ENCODE data around the gene COL9A1.

COL9A1 gene

DNA sequence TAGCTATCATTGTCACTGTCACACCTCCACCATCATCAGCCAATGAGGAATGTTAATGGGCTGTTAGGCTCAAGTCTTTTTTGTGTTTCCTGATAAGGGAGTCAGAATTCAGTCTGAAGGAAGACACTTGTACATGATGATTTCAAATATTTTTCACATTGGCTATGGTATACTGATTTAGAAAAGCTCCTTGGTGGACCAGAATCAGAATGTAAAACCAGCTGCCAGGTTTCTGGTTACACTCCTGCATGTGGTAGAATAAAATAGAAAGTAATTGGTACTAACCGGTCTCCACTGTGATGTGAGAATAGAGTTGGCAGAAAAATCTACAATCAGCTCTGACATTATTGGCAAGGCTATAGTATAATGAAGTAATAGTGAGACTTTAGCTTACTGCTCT lies 10.7 kb downstream of the COL9A1 start:
- in situ Hi-C loops (cut with MboI; ENCODE audit: low sequenced_read_pairs) = no loop called here

DNA sequence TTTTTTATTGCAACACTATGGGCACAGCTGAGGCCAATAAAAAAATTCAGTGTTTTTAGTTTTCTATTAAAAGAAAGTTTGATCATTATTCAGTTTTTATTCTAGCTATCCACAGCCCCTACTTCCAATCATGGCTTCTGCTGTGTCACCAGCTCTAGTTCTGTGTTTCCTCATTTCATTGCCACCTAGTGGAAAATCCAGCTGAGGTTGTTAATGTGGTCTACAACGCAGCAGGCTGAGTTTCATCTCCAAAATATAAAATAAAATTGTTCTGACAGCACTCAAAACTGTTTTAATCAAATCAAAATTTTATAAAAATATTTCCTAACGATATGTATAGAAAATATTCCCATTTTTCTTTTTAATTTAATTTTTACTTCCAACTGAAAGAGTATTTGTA lies 13.6 kb downstream of the COL9A1 start:
- in situ Hi-C loops (cut with MboI; ENCODE audit: low sequenced_read_pairs) = no loop called here

DNA sequence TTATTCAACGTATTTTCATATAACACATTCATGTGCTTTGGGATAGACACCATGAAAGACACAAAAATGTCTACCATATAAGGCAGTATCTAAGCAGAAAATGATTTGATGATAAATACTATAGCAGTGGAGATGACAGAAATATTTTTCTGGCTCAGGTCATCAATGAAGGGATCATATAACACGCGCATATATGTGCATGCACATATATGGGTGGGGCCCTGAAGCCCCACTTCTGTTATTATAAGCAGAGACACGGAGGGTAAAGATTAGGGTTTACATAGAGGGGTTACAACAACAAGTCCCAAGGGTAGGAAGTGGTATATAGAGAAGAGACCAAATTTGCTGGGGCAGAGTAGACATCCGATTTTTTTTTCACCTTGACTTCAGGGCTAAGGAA lies 16.0 kb downstream of the COL9A1 start:
- in situ Hi-C loops (cut with MboI; ENCODE audit: low sequenced_read_pairs) = no loop called here

DNA sequence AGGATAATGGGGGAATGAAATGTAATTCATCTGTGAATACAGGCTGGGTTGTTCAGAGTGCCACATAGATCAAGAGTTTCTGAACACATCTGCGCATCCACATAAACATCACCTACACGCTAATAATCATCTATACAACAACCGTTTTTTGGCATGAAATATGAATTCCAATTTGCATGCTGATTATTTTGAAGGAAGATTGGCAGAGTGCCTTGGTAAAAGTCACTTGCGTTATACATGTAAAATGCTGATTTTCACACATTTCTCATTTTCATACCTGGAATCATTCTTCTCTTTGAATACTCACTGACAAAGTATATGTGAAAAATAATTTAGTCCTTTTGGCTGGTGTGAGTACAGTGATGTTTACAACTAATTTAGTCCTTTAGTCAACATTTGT lies 17.7 kb downstream of the COL9A1 start:
- in situ Hi-C loops (cut with MboI; ENCODE audit: low sequenced_read_pairs) = no loop called here

DNA sequence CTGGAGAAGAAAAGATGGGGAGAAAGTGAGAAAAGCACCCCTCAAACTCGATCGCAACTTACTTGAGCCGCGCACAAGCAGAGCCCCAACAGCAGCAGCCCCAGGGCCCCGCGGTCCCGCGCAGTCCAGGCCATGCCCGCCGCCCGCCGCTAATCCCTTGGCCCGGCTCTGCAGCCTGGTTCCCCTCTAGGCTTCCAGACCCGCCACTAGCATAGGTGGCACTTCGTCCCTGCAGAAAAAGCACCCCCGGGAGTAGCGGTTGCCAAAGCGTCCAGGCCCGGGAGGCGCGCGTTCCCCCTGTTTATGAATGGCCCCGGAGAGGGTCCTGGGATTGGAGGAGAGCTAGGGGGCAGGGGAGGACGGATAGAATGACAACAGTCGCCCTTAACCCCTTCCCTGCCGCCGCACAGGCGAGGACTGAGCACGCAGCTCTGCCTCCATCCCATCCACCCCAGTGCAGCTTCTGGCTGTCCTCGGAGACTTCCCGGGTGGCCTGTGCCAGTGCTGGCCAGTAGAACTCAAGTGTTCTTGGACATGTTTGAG lies 19.9 kb downstream of the COL9A1 start:
- in situ Hi-C loops (cut with MboI; ENCODE audit: low sequenced_read_pairs) = no loop called here

DNA sequence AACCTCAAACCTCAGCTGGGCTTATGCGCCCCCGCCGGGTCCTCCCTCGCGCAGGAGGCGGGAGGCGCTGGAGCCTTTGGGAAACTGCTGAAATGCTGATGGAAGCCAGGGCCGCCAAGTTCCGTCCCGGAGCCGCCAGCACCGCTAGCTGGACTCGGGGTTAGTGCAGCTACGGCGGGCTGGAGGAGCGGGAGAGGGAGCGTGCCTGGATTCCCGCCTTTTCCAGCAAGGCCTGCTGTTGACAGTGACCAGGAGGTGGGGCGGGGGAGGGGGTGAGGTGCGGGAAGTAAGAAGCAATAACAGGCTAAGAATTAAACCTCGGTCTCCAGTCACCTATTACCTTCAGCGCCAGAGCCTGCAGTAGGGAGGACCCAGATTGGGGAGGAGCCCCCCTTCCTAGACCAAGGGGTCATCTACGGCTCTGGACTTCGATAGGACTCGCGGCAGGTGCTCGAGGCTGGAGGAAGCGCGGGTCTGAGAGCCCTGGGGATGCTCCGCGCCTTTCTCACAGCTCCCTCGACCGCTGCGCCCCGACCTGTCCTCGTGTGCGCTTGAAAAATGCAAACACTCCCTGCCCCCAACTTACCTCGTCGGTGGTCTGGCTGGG lies 20.5 kb downstream of the COL9A1 start:
- in situ Hi-C loops (cut with MboI; ENCODE audit: low sequenced_read_pairs) = no loop called here

DNA sequence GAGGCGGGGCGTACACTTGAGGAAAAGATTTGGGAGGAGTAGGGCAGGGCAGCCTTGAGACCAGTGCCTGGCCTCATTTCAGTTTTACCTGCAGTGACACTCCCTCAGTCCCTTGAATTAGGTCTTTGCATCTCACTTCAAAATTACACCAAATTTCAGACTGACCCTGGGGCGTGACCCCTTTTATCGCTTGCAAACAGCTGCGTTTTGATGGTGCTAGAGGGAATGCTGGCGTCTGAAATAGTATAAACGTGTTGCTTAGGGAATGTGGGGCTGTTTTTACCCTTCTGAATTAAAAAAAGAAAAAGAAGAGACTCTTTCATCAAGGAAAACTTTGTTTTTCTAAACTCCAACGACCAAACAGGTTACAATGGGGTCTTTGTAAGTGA lies 21.0 kb downstream of the COL9A1 start:
- in situ Hi-C loops (cut with MboI; ENCODE audit: low sequenced_read_pairs) = no loop called here

DNA sequence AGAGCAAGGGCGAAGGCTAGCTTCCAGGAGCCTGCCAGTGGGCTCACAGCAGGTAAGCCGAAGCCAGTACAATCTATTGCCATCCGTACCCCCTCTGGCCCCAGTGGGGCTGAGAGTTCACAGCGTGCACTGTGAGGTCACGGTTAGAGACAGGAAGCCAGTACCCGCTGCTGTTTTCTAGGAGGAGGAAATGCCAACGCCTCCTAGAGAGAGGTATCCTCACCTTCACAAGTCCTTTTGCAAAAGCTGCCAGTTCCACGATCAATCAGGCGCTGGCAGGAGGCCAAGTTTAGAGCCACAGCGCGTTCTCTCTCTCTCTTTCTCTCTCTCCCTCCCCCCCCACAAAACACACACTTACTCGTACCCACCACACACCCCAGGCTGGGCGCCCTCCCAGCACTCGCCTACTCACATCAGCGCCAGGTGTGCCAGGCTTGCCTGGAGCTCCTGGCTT lies 22.5 kb downstream of the COL9A1 start:
- in situ Hi-C loops (cut with MboI; ENCODE audit: low sequenced_read_pairs) = no loop called here

GRCh38 chr6:70277470-70277869 lies 25.4 kb downstream of the COL9A1 start:
- in situ Hi-C loops (cut with MboI; ENCODE audit: low sequenced_read_pairs) = no loop called here

GRCh38 chr6:70274338-70274737 lies 28.5 kb downstream of the COL9A1 start:
- in situ Hi-C loops (cut with MboI; ENCODE audit: low sequenced_read_pairs) = no loop called here

DNA sequence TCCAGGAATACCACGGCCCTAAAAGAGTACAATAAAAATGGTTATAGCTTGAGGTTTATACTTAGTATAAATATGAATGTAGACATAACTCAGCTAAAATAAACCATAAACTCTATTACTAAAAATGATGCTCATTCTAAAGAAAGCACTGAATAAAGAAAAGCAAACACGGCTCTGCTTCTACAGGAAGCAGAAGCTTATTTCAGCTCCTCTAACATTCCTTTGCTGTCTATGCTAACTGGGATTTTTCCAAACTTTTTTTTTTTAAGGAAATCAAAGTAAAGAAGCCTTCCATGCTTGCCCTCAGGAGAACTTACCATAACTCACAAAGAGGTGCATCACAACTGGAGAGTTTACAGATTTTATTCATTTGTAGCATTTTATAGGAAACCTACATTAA lies 30.8 kb downstream of the COL9A1 start:
- in situ Hi-C loops (cut with MboI; ENCODE audit: low sequenced_read_pairs) = no loop called here

DNA sequence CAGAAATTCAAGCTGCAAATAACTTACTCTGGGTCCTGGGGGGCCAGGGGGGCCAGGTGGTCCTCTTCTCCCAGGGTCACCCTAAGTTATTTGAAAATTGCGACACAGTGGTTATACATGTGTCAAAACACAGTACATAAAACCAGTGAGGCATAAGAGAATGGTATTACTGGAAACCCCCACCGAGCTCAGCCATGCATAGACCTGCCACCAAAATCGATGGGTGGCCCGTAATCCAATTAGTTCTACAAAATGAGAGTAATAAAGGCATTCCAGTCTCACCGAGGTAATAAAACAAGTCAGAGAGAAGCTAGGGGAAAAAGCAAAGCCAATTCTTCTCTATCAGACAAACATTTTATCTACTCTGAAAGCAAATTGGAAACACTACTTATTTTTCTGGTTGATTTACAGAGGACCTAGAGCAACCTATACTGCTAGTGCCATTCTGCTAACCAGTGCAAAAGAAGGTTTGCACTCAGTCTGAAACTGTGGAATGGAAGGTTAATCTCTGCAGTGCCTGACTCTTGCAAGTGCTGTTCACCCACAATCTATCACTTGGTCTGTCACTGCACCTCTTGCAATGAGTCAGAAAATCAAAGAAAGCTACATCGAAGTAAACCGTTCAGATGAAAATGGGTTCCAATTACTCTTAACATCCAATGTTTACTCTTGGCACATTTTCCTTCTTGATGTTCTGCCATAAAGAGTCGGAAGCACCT lies 32.4 kb downstream of the COL9A1 start:
- in situ Hi-C loops (cut with MboI; ENCODE audit: low sequenced_read_pairs) = no loop called here

GRCh38 chr6:70266142-70266541 lies 36.7 kb downstream of the COL9A1 start:
- in situ Hi-C loops (cut with MboI; ENCODE audit: low sequenced_read_pairs) = no loop called here

DNA sequence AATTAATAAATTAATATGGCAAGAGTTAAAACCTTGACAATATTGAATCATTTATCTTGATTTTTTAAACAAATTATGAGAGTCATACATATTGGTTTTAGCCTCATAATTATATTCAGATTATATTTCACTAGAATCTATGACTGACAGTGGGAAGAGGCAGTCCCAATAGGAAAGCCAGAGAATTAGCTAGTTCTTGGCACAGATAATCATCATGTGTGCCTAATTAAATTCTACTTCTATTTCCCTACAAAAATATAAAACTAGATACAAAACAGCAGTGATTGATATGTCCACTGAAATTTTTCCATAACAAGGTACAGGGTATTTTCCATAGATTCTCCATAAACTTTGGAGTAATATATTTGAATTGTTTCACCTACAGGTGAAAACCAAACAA lies 38.6 kb downstream of the COL9A1 start:
- in situ Hi-C loops (cut with MboI; ENCODE audit: low sequenced_read_pairs) = no loop called here

DNA sequence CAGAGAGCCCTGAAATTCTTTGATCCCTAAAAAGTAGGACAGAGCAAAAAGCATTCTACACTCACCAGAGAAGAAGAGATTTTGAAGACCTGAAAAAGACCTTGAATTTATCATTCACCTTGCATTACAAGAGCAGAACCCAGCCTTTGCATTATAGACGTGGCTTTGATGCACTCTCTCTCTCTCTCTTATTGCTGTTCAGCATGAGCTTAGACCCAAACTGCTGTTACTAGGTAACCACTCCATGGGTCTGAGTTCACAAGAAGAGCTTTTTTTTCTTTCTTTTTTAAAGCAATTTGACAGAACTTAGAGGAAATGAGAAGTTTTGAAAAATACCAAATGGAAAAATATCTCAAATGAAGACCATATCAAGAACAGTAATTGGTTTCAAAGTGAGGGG lies 44.4 kb downstream of the COL9A1 start:
- in situ Hi-C loops (cut with MboI; ENCODE audit: low sequenced_read_pairs) = no loop called here

GRCh38 chr6:70257768-70258273 lies 45.1 kb downstream of the COL9A1 start:
- in situ Hi-C loops (cut with MboI; ENCODE audit: low sequenced_read_pairs) = no loop called here

GRCh38 chr6:70254784-70255183 lies 48.1 kb downstream of the COL9A1 start:
- in situ Hi-C loops (cut with MboI; ENCODE audit: low sequenced_read_pairs) = no loop called here

DNA sequence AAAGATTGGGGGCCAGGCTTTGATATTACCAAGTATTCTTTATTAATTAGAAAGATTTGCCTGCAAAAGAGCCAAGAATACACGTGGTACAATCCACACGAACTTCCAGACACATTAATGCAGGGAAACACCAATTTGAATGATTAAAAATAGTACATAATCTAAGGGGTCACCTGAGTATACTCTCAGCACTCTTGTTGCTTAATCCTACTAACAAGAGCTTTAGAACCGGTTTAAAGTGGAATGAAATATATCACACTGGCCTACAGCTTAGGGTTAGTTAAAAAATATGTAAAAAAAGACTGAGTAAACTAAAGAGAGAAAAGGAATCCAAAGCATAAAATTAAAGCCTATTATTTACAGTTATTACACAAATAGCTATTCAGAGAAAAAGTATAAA lies 49.0 kb downstream of the COL9A1 start:
- in situ Hi-C loops (cut with MboI; ENCODE audit: low sequenced_read_pairs) = no loop called here

DNA sequence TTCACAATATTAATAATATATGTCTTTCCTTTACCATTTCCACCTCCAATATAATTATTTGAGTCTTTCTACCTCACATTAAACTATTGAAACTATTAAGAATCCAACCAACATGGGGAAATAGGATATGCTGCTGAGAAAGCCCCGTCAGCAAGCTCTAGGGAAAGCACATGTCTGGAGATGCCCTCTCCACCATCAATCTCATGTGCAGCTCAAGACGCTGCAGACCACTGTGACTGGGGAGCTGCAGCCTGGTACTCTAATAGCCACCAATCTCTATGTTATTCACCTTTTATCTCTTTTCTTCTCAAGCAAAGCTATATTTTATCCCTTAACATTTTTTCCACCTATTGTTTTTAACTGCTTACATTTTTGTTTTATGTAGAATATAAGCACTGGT lies 50.3 kb downstream of the COL9A1 start:
- in situ Hi-C loops (cut with MboI; ENCODE audit: low sequenced_read_pairs) = no loop called here

- in situ Hi-C loops (cut with MboI; ENCODE audit: low sequenced_read_pairs) = no loop called here
Measured at GRCh38 chr6:70246118-70246517, 56.8 kb downstream of the COL9A1 start.

GRCh38 chr6:70241991-70242420 lies 60.9 kb downstream of the COL9A1 start:
- in situ Hi-C loops (cut with MboI; ENCODE audit: low sequenced_read_pairs) = no loop called here

GRCh38 chr6:70241031-70241430 lies 61.9 kb downstream of the COL9A1 start:
- in situ Hi-C loops (cut with MboI; ENCODE audit: low sequenced_read_pairs) = no loop called here
